ENCODE data around the gene ALDH1B1.

GRCh38 chr9:38387066-38387465 lies 5.4 kb upstream of the ALDH1B1 start:
- no peak for TF ChIP-seq CTCF (IDR thresholded peaks at IDR 0.05 in 2 of 3, conservative IDR thresholded peaks at IDR 0.05 in 1 of 3; ENCODE audit: control insufficient read depth in 2 of 3, extremely low read depth in 1 of 3, insufficient read depth in 1 of 3, low read depth in 3 of 3, low read length in 3 of 3)
- no peak for TF ChIP-seq ZSCAN29 (IDR thresholded peaks at IDR 0.05)
- no peak for TF ChIP-seq MAX (IDR thresholded peaks at IDR 0.05; ENCODE audit: low read depth, low read length)
- TF ChIP-seq NFYB (IDR thresholded peaks at IDR 0.05; ENCODE audit: insufficient read depth, low read depth, low read length), result no peak
- no peak for TF ChIP-seq GABPA (IDR thresholded peaks at IDR 0.05; ENCODE audit: low read depth)
- no peak for TF ChIP-seq PAX8 (IDR thresholded peaks at IDR 0.05)
- TF ChIP-seq RBBP5 (conservative IDR thresholded peaks at IDR 0.05), result no peak
- TF ChIP-seq POLR2AphosphoS5 (IDR thresholded peaks at IDR 0.05; ENCODE audit: low read length), result no peak
- TF ChIP-seq SKIL (IDR thresholded peaks at IDR 0.05; ENCODE audit: low read depth, poor library complexity, severe bottlenecking), result no peak
- TF ChIP-seq SMARCA5 (IDR thresholded peaks at IDR 0.05), result no peak
- no peak for TF ChIP-seq EZH2 (IDR thresholded peaks at IDR 0.05; ENCODE audit: borderline replicate concordance, control insufficient read depth, low read depth, low read length)
- TF ChIP-seq SPI1 (IDR thresholded peaks at IDR 0.05; ENCODE audit: borderline replicate concordance, insufficient read depth, low read depth, low read length), result no peak
- no peak for TF ChIP-seq CHD1 (IDR thresholded peaks at IDR 0.05; ENCODE audit: low read depth, low read length)
